Astrocyte (in vitro differentiated cells and primary cell): ENCODE results near the gene ELAVL2. TPM values are rescaled to one million over a fixed set of nuclear protein-coding genes. Genes with fewer than 3 reads are reported as not detected.
A peak's percentile ranks its signal among the peaks of the same experiment; 100 is the strongest.

ENCODE experiments used
- DNase-seq: peaks from one replicate; pipeline ENCODE4 v3.0.0-alpha.2; 2010; ENCODE audit warnings: low read depth
- FAIRE-seq: peaks from 2 replicates; lab custom pipeline; 2011; peaks lifted over from hg19 to GRCh38; lab: Jason Lieb, UNC
- H2AFZ ChIP-seq: 2 replicates; pipeline ENCODE4 v1.6.0; 2012; ENCODE audit warnings: low read depth, low read length, inconsistent platforms
- H3K27ac ChIP-seq: 2 replicates; pipeline ENCODE4 v1.5.1; 2011; ENCODE audit warnings: low read depth, low read length, inconsistent platforms
- H3K27me3 ChIP-seq: 2 replicates; pipeline ENCODE4 v1.6.0; 2011; ENCODE audit warnings: low read length, inconsistent platforms; ENCODE audit not compliant: insufficient read depth
- H3K36me3 ChIP-seq: 2 replicates; pipeline ENCODE4 v1.5.1; 2011; ENCODE audit warnings: low read length, inconsistent platforms; ENCODE audit not compliant: insufficient read depth
- H3K4me1 ChIP-seq: 2 replicates; pipeline ENCODE4 v1.5.1; 2011; ENCODE audit warnings: low read length, inconsistent platforms; ENCODE audit not compliant: insufficient read depth
- H3K4me2 ChIP-seq: 2 replicates; pipeline ENCODE4 v1.6.0; 2012; ENCODE audit warnings: low read length, inconsistent platforms
- H3K4me3 ChIP-seq: 2 replicates; pipeline ENCODE4 v1.5.1; 2011; ENCODE audit warnings: low read depth, mild to moderate bottlenecking, low read length, inconsistent platforms; ENCODE audit not compliant: insufficient read depth
- H3K79me2 ChIP-seq: 2 replicates; pipeline ENCODE4 v1.6.0; 2012; ENCODE audit warnings: mild to moderate bottlenecking, low read length, inconsistent platforms; ENCODE audit not compliant: insufficient read depth
- H3K9ac ChIP-seq: 2 replicates; pipeline ENCODE4 v1.6.0; 2012; ENCODE audit warnings: mild to moderate bottlenecking, low read length, inconsistent platforms
- H3K9me3 ChIP-seq: 2 replicates; pipeline ENCODE4 v1.5.1; 2012; ENCODE audit warnings: low read depth, mild to moderate bottlenecking, low read length, inconsistent platforms; ENCODE audit not compliant: insufficient read depth
- H4K20me1 ChIP-seq: 2 replicates; pipeline ENCODE4 v1.6.0; 2012; ENCODE audit warnings: low read length, inconsistent platforms; ENCODE audit not compliant: insufficient read depth
- H3K27ac Mint-ChIP-seq: one replicate; pipeline ENCODE4 v1.8.0; 2021; ENCODE audit warnings: mild to moderate bottlenecking, mixed read lengths; ENCODE audit not compliant: unreplicated experiment
- H3K27me3 Mint-ChIP-seq: one replicate; pipeline ENCODE4 v1.8.0; 2021; ENCODE audit warnings: low read depth, mixed read lengths; ENCODE audit not compliant: unreplicated experiment
- H3K36me3 Mint-ChIP-seq: one replicate; pipeline ENCODE4 v1.8.0; 2021; ENCODE audit warnings: low read depth, mixed read lengths; ENCODE audit not compliant: unreplicated experiment
- H3K4me1 Mint-ChIP-seq: one replicate; pipeline ENCODE4 v1.8.0; 2021; ENCODE audit warnings: low read depth, mixed read lengths; ENCODE audit not compliant: unreplicated experiment
- H3K4me3 Mint-ChIP-seq: one replicate; pipeline ENCODE4 v1.8.0; 2021; ENCODE audit warnings: mild to moderate bottlenecking, moderate library complexity, mixed read lengths; ENCODE audit not compliant: unreplicated experiment
- H3K9me3 Mint-ChIP-seq: one replicate; pipeline ENCODE4 v1.8.0; 2021; ENCODE audit warnings: mild to moderate bottlenecking, mixed read lengths; ENCODE audit not compliant: unreplicated experiment
- EZH2 ChIP-seq: IDR thresholded peaks from 2 replicates; pipeline ENCODE4 v1.6.1; 2012; ENCODE audit warnings: mild to moderate bottlenecking, low read length, inconsistent platforms; ENCODE audit not compliant: insufficient read depth
- total RNA-seq: library from RNA; stranded (reverse); gene quantifications from 2 replicates; pipeline ENCODE4 v1.2.1, GENCODE V29; 2021
- TF ChIP-seq, protein P1 (sequence below): IDR thresholded peaks from 2 replicates; pipeline ENCODE4 v1.5.1; 2011; ENCODE audit warnings: low read depth, mild to moderate bottlenecking, inconsistent platforms, low read length, moderate library complexity; ENCODE audit not compliant: insufficient read depth

The ELAVL2 gene
- total RNA-seq, 1 donor from 2014 or later: 22.2 TPM

DNA sequence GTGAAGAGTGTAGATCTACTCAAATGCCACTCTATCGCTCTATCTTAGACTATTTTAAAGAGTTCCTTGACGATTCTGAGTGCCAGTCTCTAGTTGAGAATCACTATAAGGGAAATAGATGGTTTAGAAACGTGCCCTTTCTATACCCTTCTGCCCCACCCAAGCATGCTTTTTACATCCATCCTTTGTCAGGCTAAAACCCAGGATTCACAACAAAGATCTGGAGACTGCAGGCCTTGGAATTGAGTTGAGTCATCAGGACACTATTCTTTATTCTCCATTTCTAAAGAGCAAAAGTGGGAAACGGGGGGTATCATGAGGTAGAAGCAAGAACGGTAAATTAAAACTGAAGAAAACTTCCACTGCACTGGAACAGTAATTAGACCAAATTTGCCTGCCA is 48.7 kb downstream of the ELAVL2 start:
- H3K27ac Mint-ChIP-seq: no peak overlapping the region
- no peak for FAIRE-seq
- H3K4me2 ChIP-seq: no peak overlapping the region

DNA sequence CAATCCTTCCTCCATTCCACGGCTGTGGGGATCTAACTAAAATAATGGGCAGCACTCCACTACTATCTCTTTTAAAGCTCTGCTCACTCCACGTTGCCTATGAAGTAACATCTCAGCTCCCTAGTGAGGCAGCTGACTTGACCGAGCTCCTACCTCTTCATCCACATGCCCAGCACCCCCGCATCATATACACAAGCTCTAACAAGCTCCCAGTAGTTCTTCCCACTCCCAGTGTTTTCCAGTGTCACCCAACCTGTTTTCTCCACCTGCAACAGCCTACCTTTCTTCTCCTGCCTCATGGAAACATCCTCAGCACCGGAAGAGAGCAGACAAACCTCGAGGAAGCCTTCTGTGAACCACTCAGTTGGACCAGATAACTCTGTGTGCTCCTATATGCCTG is 50.5 kb downstream of the ELAVL2 start:
- H3K27me3 ChIP-seq: no peaks in the 10 kb centered on the region
- no peaks in the 10 kb centered on the region for H3K27me3 Mint-ChIP-seq
- no peaks in the 10 kb centered on the region for H3K79me2 ChIP-seq
- peaks cover 11% of the 10 kb centered on the region for H3K4me1 ChIP-seq
- no peaks in the 10 kb centered on the region for H3K9me3 ChIP-seq
- no peak overlapping the region for H3K4me2 ChIP-seq
- H3K4me3 Mint-ChIP-seq: peak overlapping the region; percentile 34
- FAIRE-seq (no peak), DNase-seq (no peak)
- H3K36me3 ChIP-seq: no peaks in the 10 kb centered on the region
- H4K20me1 ChIP-seq: no peaks in the 10 kb centered on the region
- peaks cover 78% of the 10 kb centered on the region for H3K4me1 Mint-ChIP-seq
- no peak overlapping the region for H2AFZ ChIP-seq
- no peak overlapping the region for H3K9ac ChIP-seq
- H3K36me3 Mint-ChIP-seq: no peaks in the 10 kb centered on the region
- H3K4me3 ChIP-seq: no peak overlapping the region
- no peaks in the 10 kb centered on the region for H3K9me3 Mint-ChIP-seq
- TF ChIP-seq EZH2: no peak
- TF ChIP-seq, protein P1, sequence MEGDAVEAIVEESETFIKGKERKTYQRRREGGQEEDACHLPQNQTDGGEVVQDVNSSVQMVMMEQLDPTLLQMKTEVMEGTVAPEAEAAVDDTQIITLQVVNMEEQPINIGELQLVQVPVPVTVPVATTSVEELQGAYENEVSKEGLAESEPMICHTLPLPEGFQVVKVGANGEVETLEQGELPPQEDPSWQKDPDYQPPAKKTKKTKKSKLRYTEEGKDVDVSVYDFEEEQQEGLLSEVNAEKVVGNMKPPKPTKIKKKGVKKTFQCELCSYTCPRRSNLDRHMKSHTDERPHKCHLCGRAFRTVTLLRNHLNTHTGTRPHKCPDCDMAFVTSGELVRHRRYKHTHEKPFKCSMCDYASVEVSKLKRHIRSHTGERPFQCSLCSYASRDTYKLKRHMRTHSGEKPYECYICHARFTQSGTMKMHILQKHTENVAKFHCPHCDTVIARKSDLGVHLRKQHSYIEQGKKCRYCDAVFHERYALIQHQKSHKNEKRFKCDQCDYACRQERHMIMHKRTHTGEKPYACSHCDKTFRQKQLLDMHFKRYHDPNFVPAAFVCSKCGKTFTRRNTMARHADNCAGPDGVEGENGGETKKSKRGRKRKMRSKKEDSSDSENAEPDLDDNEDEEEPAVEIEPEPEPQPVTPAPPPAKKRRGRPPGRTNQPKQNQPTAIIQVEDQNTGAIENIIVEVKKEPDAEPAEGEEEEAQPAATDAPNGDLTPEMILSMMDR: no peak
- no peak overlapping the region for H3K27ac Mint-ChIP-seq
- H3K27ac ChIP-seq: no peak overlapping the region

More for the DNA sequence above, 48.7 kb downstream of the ELAVL2 start:
- Histone ChIP-seq H3K79me2 (no peaks in the 10 kb centered on the region), H3K4me3 (no peak overlapping the region), H3K27me3 (no peaks in the 10 kb centered on the region), H3K4me1 (peaks cover 6% of the 10 kb centered on the region), H3K9ac (no peak overlapping the region), H3K36me3 (no peaks in the 10 kb centered on the region), H2AFZ (no peak overlapping the region), H3K9me3 (no peaks in the 10 kb centered on the region), H3K27ac (no peak overlapping the region), H4K20me1 (no peaks in the 10 kb centered on the region)
- Mint-ChIP-seq H3K9me3 (no peaks in the 10 kb centered on the region), H3K27me3 (no peaks in the 10 kb centered on the region), H3K4me1 (peaks cover 65% of the 10 kb centered on the region), H3K4me3 (no peak overlapping the region), H3K36me3 (no peaks in the 10 kb centered on the region)
- TF ChIP-seq, protein P1: no peak
- TF ChIP-seq EZH2: no peak
- DNase-seq: no peak

DNA sequence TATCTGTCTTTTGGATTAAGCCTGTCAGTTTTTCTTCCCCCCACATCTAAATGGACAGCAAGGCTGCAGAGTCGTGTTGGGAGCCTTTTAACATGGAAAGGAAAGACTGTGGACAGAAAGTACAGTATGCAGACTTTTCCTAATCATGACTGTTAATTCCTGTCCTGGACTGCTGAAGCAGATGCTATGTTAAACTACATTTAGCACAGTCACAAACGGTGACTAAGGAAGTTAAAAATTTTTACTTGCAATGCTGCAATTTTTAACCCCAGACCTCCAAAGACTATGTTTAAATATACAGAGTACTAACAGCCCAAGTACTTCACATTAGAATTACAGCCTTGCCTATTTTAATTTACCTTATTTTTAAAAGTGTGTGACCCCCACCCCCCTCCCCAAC is 51.8 kb downstream of the ELAVL2 start:
- Mint-ChIP-seq H3K4me1 (peaks cover 83% of the 10 kb centered on the region), H3K36me3 (no peaks in the 10 kb centered on the region), H3K27ac (peak overlapping the region; percentile 44), H3K4me3 (no peak overlapping the region), H3K27me3 (no peaks in the 10 kb centered on the region), H3K9me3 (no peaks in the 10 kb centered on the region)
- peak; percentile 27 for DNase-seq
- H3K4me1 ChIP-seq: peaks cover 16% of the 10 kb centered on the region
- H3K36me3 ChIP-seq: no peaks in the 10 kb centered on the region
- H3K79me2 ChIP-seq: no peaks in the 10 kb centered on the region
- FAIRE-seq: no peak
- no peaks in the 10 kb centered on the region for H3K9me3 ChIP-seq
- TF ChIP-seq, protein P1: no peak
- no peak overlapping the region for H3K9ac ChIP-seq
- H4K20me1 ChIP-seq: no peaks in the 10 kb centered on the region
- H3K4me2 ChIP-seq: peak overlapping the region; percentile 9
- no peak overlapping the region for H2AFZ ChIP-seq
- H3K4me3 ChIP-seq: no peak overlapping the region
- H3K27ac ChIP-seq: no peak overlapping the region
- H3K27me3 ChIP-seq: no peaks in the 10 kb centered on the region
